Keratinocyte (primary cell): Measurements from ENCODE around the gene LENG8. TPM values are rescaled to one million over a fixed set of nuclear protein-coding genes. Genes with fewer than 3 reads are reported as not detected.

Experiments used
- DNase-seq: peaks from one replicate; pipeline ENCODE4 v3.0.0-alpha.2; 2011; ENCODE audit warnings: low read depth, missing footprints, low spot score
- FAIRE-seq: peaks from 2 replicates; lab custom pipeline; 2011; peaks lifted over from hg19 to GRCh38; lab: Jason Lieb, UNC
- H2AFZ ChIP-seq: 2 replicates; pipeline ENCODE4 v1.6.0; 2012; ENCODE audit warnings: low read length, control low read depth, inconsistent platforms; ENCODE audit not compliant: control insufficient read depth
- H3K27ac ChIP-seq: 2 replicates; pipeline ENCODE4 v1.5.1; 2011; ENCODE audit warnings: low read length; ENCODE audit not compliant: control insufficient read depth, insufficient read depth
- H3K27me3 ChIP-seq: 3 replicates; pipeline ENCODE4 v1.6.0; 2011; ENCODE audit warnings: low read length; ENCODE audit not compliant: control insufficient read depth, insufficient read depth; ENCODE audit errors: extremely low read depth
- H3K36me3 ChIP-seq, 2 experiments: 2 replicates in 1 of 2; 3 replicates in 1 of 2; pipeline ENCODE4 v1.5.1; 2011; ENCODE audit warnings: low read length in 2 of 2, mild to moderate bottlenecking in 1 of 2; ENCODE audit not compliant: control insufficient read depth in 2 of 2, insufficient read depth in 2 of 2; ENCODE audit errors: extremely low read depth in 1 of 2
- H3K4me1 ChIP-seq: 3 replicates; pipeline ENCODE4 v1.5.1; 2011; ENCODE audit warnings: low read length; ENCODE audit not compliant: control insufficient read depth, insufficient read depth; ENCODE audit errors: extremely low read depth
- H3K4me2 ChIP-seq: 3 replicates; pipeline ENCODE4 v1.6.0; 2011; ENCODE audit warnings: low read depth, low read length; ENCODE audit not compliant: control insufficient read depth, insufficient read depth; ENCODE audit errors: extremely low read depth
- H3K4me3 ChIP-seq, 3 experiments: fragments of 200-600 bp in 1 of 3; sonication (generic) in 1 of 3; 2 replicates in 2 of 3; 3 replicates in 1 of 3; pipeline ENCODE4 v1.5.1; 2011 to 2016; ENCODE audit warnings: low read length in 3 of 3, mild to moderate bottlenecking in 3 of 3, control low read depth in 2 of 3, inconsistent platforms in 1 of 3, low read depth in 1 of 3, mixed read lengths in 1 of 3, mixed run types in 1 of 3, moderate library complexity in 1 of 3; ENCODE audit not compliant: control insufficient read depth in 2 of 3, insufficient read depth in 2 of 3; ENCODE audit errors: extremely low read depth in 1 of 3
- H3K79me2 ChIP-seq: 2 replicates; pipeline ENCODE4 v1.6.0; 2012; ENCODE audit warnings: low read length; ENCODE audit not compliant: control insufficient read depth, insufficient read depth
- H3K9ac ChIP-seq: 3 replicates; pipeline ENCODE4 v1.6.0; 2011; ENCODE audit warnings: low read length; ENCODE audit not compliant: control insufficient read depth, insufficient read depth; ENCODE audit errors: extremely low read depth
- H3K9me1 ChIP-seq: 3 replicates; pipeline ENCODE4 v1.6.0; 2011; ENCODE audit warnings: low read length; ENCODE audit not compliant: control insufficient read depth, insufficient read depth; ENCODE audit errors: extremely low read depth
- H3K9me3 ChIP-seq: 2 replicates; pipeline ENCODE4 v1.5.1; 2012; ENCODE audit warnings: low read depth, low read length; ENCODE audit not compliant: control insufficient read depth
- H4K20me1 ChIP-seq: 3 replicates; pipeline ENCODE4 v1.6.0; 2011; ENCODE audit warnings: low read length; ENCODE audit not compliant: control insufficient read depth, insufficient read depth; ENCODE audit errors: extremely low read depth
- EZH2 ChIP-seq: IDR thresholded peaks from one replicate; pipeline ENCODE4 v1.6.1; 2012; ENCODE audit warnings: inconsistent platforms, mild to moderate bottlenecking, low read length, moderate library complexity
- dilution Hi-C: fragments of 300-500 bp; cut with MboI; formaldehyde crosslinking; loops from one replicate; pipeline ENCODE4 v1.7.0; 2020; ENCODE audit warnings: low sequenced_read_pairs; ENCODE audit not compliant: extremely low pct_ligation_motif_present
- polyA plus RNA-seq, 5 experiments: library from polyadenylated mRNA; depleted of rRNA in 3 of 5; stranded (reverse) in 3 of 5; stranded (forward) in 1 of 5; unstranded in 1 of 5; fragments of >200 nt; gene quantifications; 1 replicate in 1 of 5; 2 replicates in 3 of 5; 3 replicates in 1 of 5; pipeline versions ENCODE4 v1.2.1 to v1.2.3, GENCODE V29; 2011 to 2012; ENCODE audit warnings: missing spikeins in 2 of 5, low read depth in 1 of 5, low replicate concordance in 1 of 5
- TF ChIP-seq, protein P1 (sequence below), 3 experiments: IDR thresholded peaks in 1 of 3; conservative IDR thresholded peaks in 1 of 3; optimal IDR thresholded peaks in 1 of 3; 2 replicates in 2 of 3; 3 replicates in 1 of 3; pipeline versions ENCODE3 to v1.5.1; 2011; ENCODE audit warnings: low read length in 3 of 3, mild to moderate bottlenecking in 3 of 3, moderate library complexity in 2 of 3, control low read depth in 1 of 3, inconsistent platforms in 1 of 3; ENCODE audit not compliant: insufficient read depth in 2 of 3; ENCODE audit errors: extremely low read depth in 1 of 3

LENG8 gene
- polyA plus RNA-seq, 1 donor (not counting 4 experiments of a cell fraction or from before 2014, with no cell fraction given) = 29.4 TPM

DNA sequence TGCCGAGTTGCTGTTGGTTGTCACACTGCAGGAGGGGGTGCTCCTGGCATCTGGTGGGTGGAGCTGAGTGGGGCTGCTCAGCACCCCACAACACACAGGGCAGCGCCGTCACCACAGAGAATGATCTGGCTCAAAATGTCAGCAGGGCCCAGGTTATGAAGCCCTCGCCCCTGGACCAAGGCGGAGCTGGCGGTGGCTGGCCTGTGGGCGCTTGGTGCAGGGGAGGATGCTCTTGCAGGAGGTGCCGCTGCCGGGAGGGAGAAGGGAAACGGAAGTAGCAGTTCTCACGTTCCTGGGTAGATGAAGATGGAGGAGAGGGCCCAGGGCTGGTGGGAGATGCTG is 14.2 kb upstream of the LENG8 start:
- FAIRE-seq = no peak

GRCh38 chr19:54435551-54436016 is 13.4 kb upstream of the LENG8 start:
- DNase-seq = no peak
- no peak overlapping the region for H3K4me3 ChIP-seq

More for the DNA sequence above, 14.2 kb upstream of the LENG8 start:
- Histone ChIP-seq H3K4me1 (peaks cover 19% of the 10 kb centered on the region), H3K9me3 (no peaks in the 10 kb centered on the region), H3K4me2 (no peak overlapping the region), H4K20me1 (no peaks in the 10 kb centered on the region), H3K9ac (no peak overlapping the region), H3K79me2 (no peaks in the 10 kb centered on the region), H3K9me1 (no peaks in the 10 kb centered on the region), H3K4me3 (no peak overlapping the region), H2AFZ (no peak overlapping the region), H3K27ac (no peak overlapping the region), H3K27me3 (peaks cover 6% of the 10 kb centered on the region), H3K36me3 (peaks cover 0 to 3% of the 10 kb centered on the region in 2 experiments)
- TF ChIP-seq, protein P1, sequence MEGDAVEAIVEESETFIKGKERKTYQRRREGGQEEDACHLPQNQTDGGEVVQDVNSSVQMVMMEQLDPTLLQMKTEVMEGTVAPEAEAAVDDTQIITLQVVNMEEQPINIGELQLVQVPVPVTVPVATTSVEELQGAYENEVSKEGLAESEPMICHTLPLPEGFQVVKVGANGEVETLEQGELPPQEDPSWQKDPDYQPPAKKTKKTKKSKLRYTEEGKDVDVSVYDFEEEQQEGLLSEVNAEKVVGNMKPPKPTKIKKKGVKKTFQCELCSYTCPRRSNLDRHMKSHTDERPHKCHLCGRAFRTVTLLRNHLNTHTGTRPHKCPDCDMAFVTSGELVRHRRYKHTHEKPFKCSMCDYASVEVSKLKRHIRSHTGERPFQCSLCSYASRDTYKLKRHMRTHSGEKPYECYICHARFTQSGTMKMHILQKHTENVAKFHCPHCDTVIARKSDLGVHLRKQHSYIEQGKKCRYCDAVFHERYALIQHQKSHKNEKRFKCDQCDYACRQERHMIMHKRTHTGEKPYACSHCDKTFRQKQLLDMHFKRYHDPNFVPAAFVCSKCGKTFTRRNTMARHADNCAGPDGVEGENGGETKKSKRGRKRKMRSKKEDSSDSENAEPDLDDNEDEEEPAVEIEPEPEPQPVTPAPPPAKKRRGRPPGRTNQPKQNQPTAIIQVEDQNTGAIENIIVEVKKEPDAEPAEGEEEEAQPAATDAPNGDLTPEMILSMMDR (optimal IDR thresholded peaks at IDR 0.05 in 1 of 3, IDR thresholded peaks at IDR 0.05 in 1 of 3, conservative IDR thresholded peaks at IDR 0.05 in 1 of 3; ENCODE audit: extremely low read depth in 1 of 3, insufficient read depth in 2 of 3, low read length in 3 of 3) = no peak
- no peak for TF ChIP-seq EZH2
- dilution Hi-C loops = no loop called here
- no peak for DNase-seq

More at GRCh38 chr19:54435551-54436016, 13.4 kb upstream of the LENG8 start:
- H3K27ac ChIP-seq = no peak overlapping the region
- no peak overlapping the region for H2AFZ ChIP-seq
- H3K27me3 ChIP-seq = no peaks in the 10 kb centered on the region
- H3K9me3 ChIP-seq = no peaks in the 10 kb centered on the region
- FAIRE-seq = no peak
- no peak overlapping the region for H3K9ac ChIP-seq
- no peaks in the 10 kb centered on the region for H4K20me1 ChIP-seq
- peaks cover 19% of the 10 kb centered on the region for H3K4me1 ChIP-seq
- H3K9me1 ChIP-seq = no peaks in the 10 kb centered on the region
- dilution Hi-C loops = no loop called here
- H3K79me2 ChIP-seq = no peaks in the 10 kb centered on the region
- H3K4me2 ChIP-seq = no peak overlapping the region
- H3K36me3 ChIP-seq = peaks cover 0 to 5% of the 10 kb centered on the region in 2 experiments
- TF ChIP-seq, protein P1 (optimal IDR thresholded peaks at IDR 0.05 in 1 of 3, IDR thresholded peaks at IDR 0.05 in 1 of 3, conservative IDR thresholded peaks at IDR 0.05 in 1 of 3; ENCODE audit: extremely low read depth in 1 of 3, insufficient read depth in 2 of 3, low read length in 3 of 3) = no peak
- no peak for TF ChIP-seq EZH2
